Activated CD8-positive, alpha-beta T cell treated with anti-CD3 and anti-CD28 coated beads for 36 hours (primary cell): Measurements from ENCODE around the gene WNT9A. TPM values are rescaled to one million over a fixed set of nuclear protein-coding genes. Genes with fewer than 3 reads are reported as not detected.

ENCODE experiments used
- ATAC-seq: fragments of 200-7000 bp; cut with Tn5 transposase; one replicate; pipeline ENCODE4 v1.10.0; 2021; ENCODE audit warnings: mild to moderate bottlenecking, moderate library complexity
- CTCF ChIA-PET: fragments of 350-600 bp; sonication (Branson Sonifier 250); formaldehyde crosslinking; loops from one replicate; lab custom pipeline; 2021; ENCODE audit warnings: antibody characterized with exemption; lab: Charles Lee
- POLR2A ChIA-PET: fragments of 350-600 bp; sonication (Branson Sonifier 250); formaldehyde crosslinking; loops from one replicate; lab custom pipeline; 2021; ENCODE audit warnings: antibody characterized with exemption; lab: Charles Lee
- DNase-seq: peaks from one replicate; pipeline ENCODE4 v3.0.0-alpha.2; 2020
- H3K27ac Mint-ChIP-seq: one replicate; pipeline ENCODE4 v1.8.0; 2021; ENCODE audit warnings: mild to moderate bottlenecking, mixed read lengths
- H3K27me3 Mint-ChIP-seq: one replicate; pipeline ENCODE4 v1.8.0; 2021; ENCODE audit warnings: mixed read lengths
- H3K36me3 Mint-ChIP-seq: one replicate; pipeline ENCODE4 v1.8.0; 2021; ENCODE audit warnings: low read depth, mixed read lengths
- H3K4me1 Mint-ChIP-seq: one replicate; pipeline ENCODE4 v1.8.0; 2021; ENCODE audit warnings: low read depth, mixed read lengths
- H3K4me3 Mint-ChIP-seq: one replicate; pipeline ENCODE4 v1.8.0; 2021; ENCODE audit warnings: mild to moderate bottlenecking, moderate library complexity, mixed read lengths
- H3K9me3 Mint-ChIP-seq: one replicate; pipeline ENCODE4 v1.8.0; 2021; ENCODE audit warnings: mixed read lengths
- CTCF ChIP-seq: fragments of 200-600 bp; IDR thresholded peaks from one replicate; pipeline ENCODE4 v1.8.0; 2022; ENCODE audit warnings: antibody characterized with exemption, mild to moderate bottlenecking
- intact Hi-C: fragments of 100-400 bp; cut with micrococcal nuclease; formaldehyde crosslinking; loops from one replicate; pipeline ENCODE4 v1.10.0; 2022
- microRNA-seq: library from miRNA; unstranded; fragments of <30 nt; microRNA quantifications from one replicate; pipeline ENCODE4 v1.2.0, GENCODE V29; 2022; ENCODE audit warnings: borderline microRNAs expressed, borderline replicate concordance
- total RNA-seq, 2 experiments: library from RNA; stranded (reverse); gene quantifications; one replicate each; pipeline ENCODE4 v1.2.3, GENCODE V29; 2021

The WNT9A gene
- total RNA-seq, 2 experiments from 2014 or later = not detected

GRCh38 chr1:227870366-227870765 is 77.4 kb downstream of the WNT9A start:
- no peak for ATAC-seq
- Mint-ChIP-seq H3K27me3 (no peaks in the 10 kb centered on the region), H3K36me3 (no peaks in the 10 kb centered on the region), H3K4me3 (no peak overlapping the region), H3K9me3 (peaks cover 8% of the 10 kb centered on the region), H3K4me1 (peaks cover 30% of the 10 kb centered on the region), H3K27ac (no peak overlapping the region)
- no peak for TF ChIP-seq CTCF
- ChIA-PET CTCF (interaction anchor here (2.0 kb wide), 1 partner anchor 83 kb away, joined by 5 read pairs; no protein-coding TSS in a partner anchor), POLR2A (no interaction called here)
- DNase-seq = no peak
- intact Hi-C loops = no loop called here

GRCh38 chr1:227869851-227870305 is 77.9 kb downstream of the WNT9A start:
- Mint-ChIP-seq H3K4me3 (no peak overlapping the region), H3K27me3 (no peaks in the 10 kb centered on the region), H3K4me1 (peaks cover 30% of the 10 kb centered on the region), H3K27ac (no peak overlapping the region), H3K9me3 (peaks cover 12% of the 10 kb centered on the region), H3K36me3 (no peaks in the 10 kb centered on the region)
- peak; percentile 24 for ATAC-seq
- intact Hi-C loops = no loop called here
- ChIA-PET CTCF (interaction anchor here (1.4 to 2.0 kb wide), 2 partner anchors 78 to 84 kb away, joined by 4 to 5 read pairs; partner anchors contain the start of gene WNT9A), POLR2A (no interaction called here)
- TF ChIP-seq CTCF = no peak
- no peak for DNase-seq

- intact Hi-C loops = no loop called here
- H3K27ac Mint-ChIP-seq = no peak overlapping the region
- no peak overlapping the region for H3K4me3 Mint-ChIP-seq
- peaks cover 4% of the 10 kb centered on the region for H3K36me3 Mint-ChIP-seq
- H3K9me3 Mint-ChIP-seq = peaks cover 17% of the 10 kb centered on the region
- ATAC-seq (no peak), DNase-seq (no peak)
- no peak for TF ChIP-seq CTCF
- ChIA-PET CTCF (interaction anchor here (1.4 to 2.0 kb wide), 2 partner anchors 78 to 84 kb away, joined by 4 to 5 read pairs; partner anchors contain the start of gene WNT9A), POLR2A (no interaction called here)
- peaks cover 30% of the 10 kb centered on the region for H3K4me1 Mint-ChIP-seq
- no peaks in the 10 kb centered on the region for H3K27me3 Mint-ChIP-seq
Measured at GRCh38 chr1:227869279-227869842, 78.4 kb downstream of the WNT9A start.

Small RNAs within 50 kb of the gene (microRNA-seq; reads per million reads assigned to microRNA genes)
- gene MIR5008 = not detected

Other genes with a start within 250 kb of the WNT9A start
- gene JMJD4, start 212.6 kb downstream of the WNT9A start, total RNA-seq = 10 to 100 TPM; 16.2 to 17.3 TPM
- 10 to 100 TPM; 25.3 to 25.5 TPM for gene SNAP47, start 212.5 kb downstream of the WNT9A start, total RNA-seq
- not detected for gene PRSS38, start 132.3 kb downstream of the WNT9A start, total RNA-seq
- gene WNT3A, start 59.1 kb upstream of the WNT9A start, total RNA-seq = not detected
- 100 to 1,000 TPM; 349 to 350 TPM for gene ARF1, start 134.8 kb upstream of the WNT9A start, total RNA-seq
- gene C1orf35, start 155.4 kb upstream of the WNT9A start, total RNA-seq = 10 to 100 TPM; 22.2 to 23.5 TPM
- gene MRPL55, start 161.4 kb upstream of the WNT9A start, total RNA-seq = 10 to 100 TPM; 67.8 to 68.3 TPM
- 100 to 1,000 TPM; 375 to 376 TPM for gene GUK1, start 192.3 kb upstream of the WNT9A start, total RNA-seq
- 1 to 10 TPM; 3.4 to 3.5 TPM for gene GJC2, start 202.0 kb upstream of the WNT9A start, total RNA-seq
- gene IBA57, start 217.9 kb upstream of the WNT9A start, total RNA-seq = 10 to 100 TPM in 1 of 2 experiments, 1 to 10 TPM in 1; 9.7 to 10.8 TPM